GM21381 (cell line): ENCODE results near the gene GRB2.
A peak's percentile ranks its signal among the peaks of the same experiment; 100 is the strongest.
"Not testable (repeated sequence)": the region's sequence is repeated elsewhere in the genome, so short reads cannot be mapped to it uniquely, and the experiment has no call there.

Experiments
- ATAC-seq: cut with Tn5 transposase; IDR thresholded peaks from one replicate; pipeline ENCODE4 v1.9.1; 2021; ENCODE audit warnings: mild to moderate bottlenecking, moderate library complexity; ENCODE audit not compliant: unreplicated experiment

The GRB2 gene

DNA sequence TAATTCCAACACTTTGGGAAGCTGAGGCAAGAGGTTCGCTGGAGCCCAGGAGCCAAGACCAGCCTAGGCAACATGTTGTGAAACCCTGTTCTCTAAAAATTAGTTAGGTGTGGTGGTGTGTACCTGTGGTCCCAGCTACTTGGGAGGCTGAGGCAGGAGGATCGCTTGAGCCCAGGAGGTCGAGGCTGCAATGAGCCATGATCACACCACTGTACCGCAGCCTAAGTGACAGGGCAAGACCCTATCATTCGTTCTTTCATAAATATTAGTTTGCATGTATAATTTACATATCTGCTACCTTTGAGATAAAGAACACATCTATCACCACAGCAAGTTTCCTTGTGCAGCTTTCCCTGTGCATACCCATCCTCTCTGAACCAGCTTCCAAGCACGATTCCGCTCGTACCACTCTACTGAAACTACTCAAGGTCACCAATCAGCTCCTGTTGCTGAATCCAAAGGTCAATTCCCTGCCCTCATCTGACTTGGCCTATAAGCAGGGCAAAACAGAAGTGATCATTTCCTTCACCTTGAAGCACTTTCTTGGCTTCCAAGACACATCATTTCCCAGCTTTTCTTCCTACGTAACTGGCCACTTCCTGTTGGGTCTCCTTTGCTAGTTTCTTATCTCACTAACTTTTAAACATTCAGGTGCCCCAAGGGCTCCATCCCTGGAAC, 49.1 kb downstream of the GRB2 start:
- ATAC-seq, result no peak

DNA sequence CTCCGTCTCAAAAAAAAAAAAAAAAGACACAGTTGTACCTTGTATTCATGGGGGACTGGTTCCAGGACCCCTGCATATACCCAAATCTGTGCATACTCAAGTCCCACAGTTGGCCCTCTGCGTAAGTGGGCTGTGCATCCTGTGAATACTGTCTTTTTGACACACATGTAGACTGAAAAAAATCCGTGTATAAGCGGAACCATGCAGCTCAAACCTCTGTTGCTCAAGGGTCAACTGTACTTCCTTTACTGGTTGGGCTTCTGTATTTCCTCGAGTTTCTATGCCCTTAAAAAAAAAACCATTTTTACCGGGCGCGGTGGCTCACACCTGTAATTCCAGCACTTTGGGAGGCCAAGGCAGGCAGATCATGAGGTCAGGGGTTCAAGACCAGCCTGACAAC, 52.3 kb downstream of the GRB2 start:
- no peak for ATAC-seq

DNA sequence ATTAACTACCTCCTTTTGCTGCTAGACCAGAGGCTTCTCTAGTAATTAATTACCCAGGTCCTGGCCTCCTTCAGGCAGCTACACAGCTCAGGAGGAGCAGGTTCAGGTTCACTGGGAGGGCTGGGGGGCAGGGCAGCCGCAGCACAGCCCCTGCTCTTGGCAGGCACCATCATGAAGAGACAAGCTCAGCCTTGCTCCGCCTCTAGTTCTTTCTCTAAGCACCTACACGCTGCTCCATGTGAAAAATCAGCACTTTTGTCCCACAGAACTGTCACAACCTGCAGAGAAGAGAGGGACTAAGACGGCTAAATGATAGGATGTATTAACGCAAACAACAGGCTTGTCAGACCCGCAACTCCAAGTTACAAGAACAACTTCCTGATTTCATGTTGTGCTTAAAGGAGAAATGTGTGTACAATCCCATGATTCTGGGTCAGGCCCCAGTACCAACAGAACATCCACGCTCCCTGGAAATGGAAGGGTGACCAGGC, 53.4 kb downstream of the GRB2 start:
- no peak for ATAC-seq

DNA sequence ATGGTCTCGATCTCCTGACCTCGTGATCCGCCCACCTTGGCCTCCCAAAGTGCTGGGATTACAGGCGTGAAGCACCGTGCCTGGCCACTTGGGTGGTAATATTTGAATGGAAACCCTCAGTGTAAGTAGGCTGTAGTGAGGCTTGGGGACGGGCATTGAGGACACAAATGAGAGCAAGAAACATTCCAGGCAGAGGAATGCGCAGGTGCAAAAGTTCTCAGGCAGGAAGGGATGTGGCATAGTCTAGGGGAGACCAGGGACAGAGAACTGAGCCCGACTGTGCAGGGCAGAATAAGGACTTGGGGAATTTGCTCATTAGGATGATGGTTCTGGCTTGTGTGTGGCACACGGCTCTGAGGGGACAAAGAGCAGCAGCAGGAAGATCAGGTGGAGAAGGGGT, 54.8 kb downstream of the GRB2 start:
- ATAC-seq, result no peak

DNA sequence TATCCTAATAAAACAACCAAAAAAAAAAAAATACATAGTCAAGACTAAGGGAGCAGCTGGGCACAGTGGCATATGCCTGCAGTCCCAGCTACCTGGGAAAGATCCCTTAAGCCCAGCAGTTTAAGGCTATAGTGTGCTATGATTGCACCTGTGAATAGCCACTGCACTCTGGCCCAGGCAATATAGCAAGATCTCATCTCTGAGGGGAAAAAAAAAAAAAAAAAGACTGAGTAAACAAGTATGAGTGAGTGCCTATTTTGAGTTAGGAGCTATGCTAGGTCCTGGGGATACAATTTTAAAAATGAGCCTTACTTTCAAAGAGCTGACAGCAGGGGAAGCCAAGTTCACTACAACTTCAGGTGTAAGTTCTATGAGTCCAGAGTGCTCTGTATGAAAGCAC, 55.4 kb downstream of the GRB2 start:
- ATAC-seq, result no peak

DNA sequence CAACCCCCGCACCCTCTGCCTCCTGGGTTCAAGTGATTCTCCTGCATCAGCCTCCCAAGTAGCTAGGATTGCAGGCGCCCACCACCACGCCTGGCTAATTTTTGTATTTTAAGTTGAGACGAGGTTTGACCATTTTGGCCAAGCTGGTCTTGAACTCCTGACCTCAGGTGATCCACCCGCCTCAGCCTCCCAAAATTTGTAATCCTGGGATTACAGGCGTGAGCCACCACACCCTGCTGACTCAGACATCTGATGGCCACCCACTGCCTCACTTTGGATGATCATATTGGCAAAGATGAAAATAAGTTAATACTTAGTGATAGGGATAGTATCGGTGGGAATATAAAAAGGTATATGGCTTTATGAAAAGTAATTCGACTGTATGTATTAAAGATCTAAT, 55.9 kb downstream of the GRB2 start:
- ATAC-seq, result no peak

DNA sequence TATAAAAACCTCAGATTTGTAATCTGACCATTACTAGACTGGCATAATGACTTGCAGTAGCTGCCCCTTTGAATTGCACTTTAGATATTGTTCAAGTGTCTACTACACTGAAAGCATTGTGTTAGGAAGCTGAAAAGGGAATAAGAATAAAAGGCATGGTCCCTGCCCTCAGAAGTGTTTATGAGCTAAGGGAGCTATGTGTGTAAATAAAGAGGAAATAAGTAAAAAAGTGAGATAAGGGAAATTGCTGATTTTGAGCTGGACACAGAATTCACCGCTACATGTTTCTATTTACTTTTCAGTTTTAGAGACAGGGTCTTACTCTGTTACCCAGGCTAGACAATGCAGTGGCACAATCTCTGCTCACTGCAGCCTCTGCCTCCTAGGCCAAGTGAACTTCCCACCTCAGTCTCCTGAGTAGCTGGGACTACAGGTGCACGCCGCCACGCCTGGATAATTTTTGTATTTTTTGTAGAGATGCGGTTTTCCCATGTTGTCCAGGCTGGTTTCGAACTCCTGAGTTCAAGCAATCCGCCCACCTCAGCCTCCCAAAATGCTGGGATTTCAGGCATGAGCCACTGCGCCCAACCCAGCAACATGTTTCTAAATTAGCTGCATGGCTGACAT, 57.0 kb downstream of the GRB2 start:
- no peak for ATAC-seq

DNA sequence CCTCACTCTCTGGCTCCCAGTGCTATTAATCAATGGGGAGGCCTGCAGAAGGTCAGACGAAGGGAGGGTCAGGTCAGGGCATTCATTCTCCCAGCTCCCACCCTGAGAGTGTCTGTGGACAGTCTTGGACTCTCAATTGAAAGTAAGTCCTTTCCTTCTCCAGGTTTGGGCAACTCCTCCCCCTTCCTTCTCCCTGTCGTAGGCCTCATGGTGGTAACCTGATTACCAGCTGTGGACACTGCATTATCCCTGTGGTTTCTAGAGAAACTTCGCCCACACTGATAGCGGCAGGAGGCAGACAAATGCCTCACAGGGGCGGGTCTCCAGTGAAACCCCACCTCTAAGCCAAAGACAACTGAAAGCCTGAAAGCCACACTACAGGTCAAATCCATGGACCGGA, 58.6 kb downstream of the GRB2 start:
- no peak for ATAC-seq

DNA sequence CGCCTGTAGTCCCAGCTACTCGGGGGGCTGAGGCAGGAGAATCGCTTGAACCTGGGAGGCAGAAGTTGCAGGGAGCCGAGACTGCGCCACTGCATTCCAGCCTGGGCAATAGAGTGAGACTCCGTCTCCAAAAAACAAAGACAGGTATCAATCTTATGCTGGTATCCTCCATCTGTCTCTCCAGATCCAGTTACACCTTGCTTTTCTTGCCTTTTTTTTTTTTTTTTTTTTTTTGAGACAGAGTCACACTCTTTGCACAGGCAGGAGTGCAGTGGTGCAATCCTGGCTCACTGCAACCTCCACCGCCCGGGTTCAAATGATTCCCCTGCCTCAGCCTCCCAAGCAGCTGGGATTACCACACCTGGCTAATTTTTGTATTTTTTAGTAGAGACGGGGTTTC, 59.1 kb downstream of the GRB2 start:
- ATAC-seq, result not testable (repeated sequence)

DNA sequence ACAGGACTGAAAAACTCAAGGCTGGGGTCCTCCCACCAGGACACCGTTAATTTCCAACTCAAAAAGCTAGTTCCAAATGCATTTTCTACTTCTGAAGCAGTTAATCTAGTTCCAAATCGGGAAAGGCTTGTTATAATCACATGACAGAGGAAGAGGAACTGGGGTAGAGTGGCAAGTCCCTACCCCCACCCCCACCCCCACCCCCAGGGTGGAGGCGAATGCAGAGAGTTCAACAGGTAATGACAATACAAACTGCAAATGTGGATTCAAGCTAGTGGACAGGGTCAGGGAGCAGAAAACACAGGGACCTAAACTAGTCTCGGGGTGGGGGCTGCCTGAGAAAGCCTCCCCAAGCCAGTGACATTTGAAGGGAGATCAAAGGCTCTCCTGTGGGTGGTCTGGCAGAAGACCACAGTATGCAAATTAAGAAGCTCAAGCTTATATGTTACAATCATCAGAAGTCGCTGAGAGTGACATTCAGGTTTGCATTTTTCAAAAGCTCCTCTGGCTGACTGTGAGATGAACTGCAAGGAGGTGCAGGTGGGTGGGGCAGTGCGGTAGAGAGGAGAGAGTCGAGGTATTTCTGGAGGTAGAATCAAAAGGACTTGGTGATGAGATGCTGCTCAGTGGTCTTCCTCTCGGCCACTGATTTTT, 59.8 kb downstream of the GRB2 start:
- ATAC-seq, result peak; percentile 58

DNA sequence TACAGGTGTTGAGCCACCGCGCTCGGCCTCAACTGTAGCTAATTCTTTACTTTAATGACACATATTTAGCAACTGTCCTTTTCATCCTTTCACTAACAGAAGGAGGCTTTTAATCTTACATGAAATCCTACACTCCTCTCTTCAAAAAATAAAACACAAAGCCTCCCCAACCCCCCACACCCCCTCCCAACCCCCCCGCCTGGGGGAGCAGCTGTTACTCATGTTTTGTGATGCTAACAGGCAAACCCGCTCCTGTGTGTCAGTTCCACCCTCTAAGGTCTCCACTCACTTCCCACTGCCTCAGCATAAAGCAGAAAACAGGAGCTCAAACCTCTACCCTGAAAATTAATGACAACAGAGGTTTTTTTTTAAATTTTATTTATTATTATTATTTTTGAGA, 60.8 kb downstream of the GRB2 start:
- no peak for ATAC-seq

DNA sequence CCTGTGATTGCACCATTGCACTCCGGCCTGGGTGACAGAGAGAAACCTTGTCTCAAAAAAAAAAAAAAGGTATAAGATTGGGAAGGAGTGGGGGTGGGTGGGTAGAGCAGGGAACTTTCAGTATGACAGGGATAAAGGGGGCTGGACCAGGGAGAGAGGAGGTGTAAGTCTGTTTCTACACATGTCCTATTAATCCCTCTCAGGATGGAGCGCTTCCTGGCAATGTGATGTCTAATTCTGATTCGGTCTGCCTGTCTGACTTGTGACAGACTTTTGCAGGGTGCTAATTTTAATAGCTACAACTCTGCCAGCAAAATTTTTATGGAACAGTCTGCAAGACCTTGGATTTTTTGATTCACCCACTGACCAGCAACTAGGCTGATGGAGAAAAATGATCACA, 62.5 kb downstream of the GRB2 start:
- ATAC-seq, result no peak

DNA sequence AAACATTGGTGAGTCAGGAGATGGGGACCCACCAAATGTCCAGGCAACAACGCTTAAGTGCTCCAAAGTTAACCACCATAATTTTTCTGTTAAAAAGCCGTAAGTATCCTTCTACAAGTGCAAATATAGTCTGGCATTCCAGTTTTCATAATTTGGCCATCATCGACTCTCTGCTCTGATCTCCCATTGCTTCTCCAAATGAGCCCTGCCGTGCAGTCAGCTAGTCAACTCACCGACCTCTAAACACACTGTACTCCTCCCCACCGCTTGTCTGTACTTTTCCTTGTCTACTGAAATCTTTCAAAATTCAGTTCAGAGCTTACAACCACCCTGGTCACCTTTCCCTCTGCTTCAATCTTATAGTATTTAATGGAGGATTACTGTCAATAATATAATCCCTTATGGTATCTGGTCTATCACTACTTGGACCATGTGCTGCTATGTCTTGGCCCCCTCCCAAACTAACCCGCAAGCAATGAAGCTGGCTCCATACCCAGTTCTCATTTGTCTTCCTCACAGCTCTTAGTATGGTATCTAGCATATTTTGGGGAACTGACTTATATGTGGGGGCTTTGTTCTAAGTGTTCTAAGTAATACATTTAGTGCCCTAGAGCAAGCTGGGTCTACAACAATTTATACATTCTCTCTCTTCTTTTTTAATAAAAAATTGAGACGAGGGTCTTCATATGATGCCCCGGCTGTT, 63.5 kb downstream of the GRB2 start:
- ATAC-seq, result no peak

DNA sequence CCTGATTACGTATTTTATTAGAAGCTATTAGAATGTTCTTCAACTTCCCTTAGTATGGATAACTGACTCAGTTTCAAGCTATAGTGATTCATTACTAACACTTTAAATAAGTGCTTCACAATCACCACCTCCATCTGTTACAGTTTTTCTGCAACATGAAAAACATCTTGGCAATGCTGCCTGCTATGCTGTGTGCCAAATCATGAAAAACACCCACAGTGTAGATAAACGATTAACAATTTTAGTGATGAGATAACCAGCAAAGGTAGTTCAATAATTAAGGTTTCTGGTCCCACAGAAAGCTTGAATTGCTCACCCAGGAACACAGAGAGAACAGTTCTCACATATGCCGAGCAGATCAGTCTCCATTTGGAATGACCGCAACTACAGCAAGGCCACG, 64.8 kb downstream of the GRB2 start:
- ATAC-seq, result no peak

DNA sequence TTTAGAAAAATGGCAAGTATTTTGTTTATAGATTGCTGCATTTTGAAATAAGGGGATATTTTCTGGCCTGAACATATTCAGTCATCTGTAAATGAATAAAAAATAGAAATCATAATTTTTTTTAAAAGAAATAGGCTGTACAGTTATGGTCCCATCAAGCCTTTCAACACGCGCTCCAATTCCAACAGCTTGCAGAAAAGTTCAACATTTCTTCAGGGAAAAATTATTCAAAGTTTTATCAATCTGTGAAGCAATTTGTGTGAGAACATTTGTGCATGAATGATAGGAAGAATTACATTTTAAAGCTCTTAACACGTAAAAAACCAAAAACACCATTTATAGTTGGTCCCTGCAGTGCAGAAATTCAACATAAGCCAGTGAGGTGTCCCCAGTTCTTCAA, 65.5 kb downstream of the GRB2 start:
- no peak for ATAC-seq

DNA sequence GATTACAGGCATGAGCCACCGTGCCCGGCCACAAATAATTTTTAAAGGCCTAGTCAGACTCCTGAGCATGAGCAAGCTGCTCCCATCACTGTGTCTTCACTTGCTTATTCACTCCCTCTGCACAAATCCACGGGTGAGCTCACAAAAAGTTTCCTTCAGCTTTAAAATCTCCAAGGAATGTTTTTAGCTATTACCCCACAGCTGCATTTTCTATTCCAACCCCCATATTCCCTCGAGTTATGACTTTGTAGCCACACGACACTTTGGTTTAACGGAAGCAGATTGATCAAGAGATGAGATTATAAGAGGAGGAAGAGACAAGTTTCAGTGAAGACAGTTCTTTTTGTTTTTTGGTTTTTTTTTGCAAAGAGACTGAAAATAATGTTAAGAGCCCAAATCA, 67.1 kb downstream of the GRB2 start:
- ATAC-seq, result no peak

DNA sequence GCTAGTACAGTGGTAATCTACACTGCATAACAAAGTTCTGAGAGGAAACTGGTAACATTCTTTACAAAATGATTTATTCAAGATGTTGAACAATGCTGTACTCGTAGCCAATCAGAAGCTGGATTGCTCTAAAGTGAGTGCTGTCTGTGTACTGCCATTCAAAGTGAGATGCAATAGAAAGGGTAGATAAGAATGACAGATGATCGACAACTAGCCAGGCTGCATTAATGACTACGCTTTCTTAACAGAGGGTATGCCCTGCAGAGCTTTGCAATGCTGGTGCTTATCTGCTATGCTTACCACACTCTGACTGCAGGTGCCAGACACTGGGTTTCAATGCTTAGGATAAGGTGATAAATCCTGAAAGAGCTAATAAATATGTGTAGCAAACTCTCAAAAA, 70.2 kb downstream of the GRB2 start:
- no peak for ATAC-seq

DNA sequence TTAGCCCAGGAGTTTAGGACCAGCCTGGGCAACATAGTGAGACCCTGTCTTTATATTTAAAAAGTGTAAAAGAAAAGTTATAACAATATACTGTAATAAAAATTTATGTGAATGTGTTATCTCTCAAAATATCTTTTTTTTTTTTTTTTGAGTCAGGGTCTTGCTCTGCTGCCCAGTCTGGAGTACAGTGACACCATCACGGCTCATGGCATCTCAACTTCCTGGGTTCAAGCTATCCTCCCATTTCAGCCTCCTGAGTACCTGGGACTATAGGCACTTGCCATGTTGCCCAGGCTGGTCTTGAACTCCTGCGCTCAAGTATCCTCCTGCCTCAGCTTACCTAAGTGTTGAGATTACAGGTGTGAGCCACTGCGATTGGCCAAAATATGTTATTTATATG, 70.8 kb downstream of the GRB2 start:
- no peak for ATAC-seq

DNA sequence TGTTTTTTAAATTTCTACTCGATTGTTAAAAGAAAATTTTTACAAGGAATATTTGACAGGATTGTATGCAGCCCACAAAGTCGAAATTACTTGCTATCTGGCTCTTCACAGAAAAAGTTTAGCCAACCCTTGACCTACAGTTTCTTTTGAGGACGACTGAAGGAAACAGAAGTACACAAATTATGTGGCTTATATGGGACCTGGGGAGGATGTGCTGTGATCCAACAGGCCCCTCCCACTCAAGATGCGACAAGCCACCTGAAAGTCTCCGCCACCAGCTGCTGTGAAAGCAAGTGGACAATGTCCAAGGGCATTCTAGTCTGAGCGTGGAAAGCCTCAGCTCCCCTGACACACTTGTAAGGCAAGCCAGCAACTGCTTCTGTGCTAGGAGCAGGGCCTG, 73.8 kb downstream of the GRB2 start:
- ATAC-seq, result no peak

DNA sequence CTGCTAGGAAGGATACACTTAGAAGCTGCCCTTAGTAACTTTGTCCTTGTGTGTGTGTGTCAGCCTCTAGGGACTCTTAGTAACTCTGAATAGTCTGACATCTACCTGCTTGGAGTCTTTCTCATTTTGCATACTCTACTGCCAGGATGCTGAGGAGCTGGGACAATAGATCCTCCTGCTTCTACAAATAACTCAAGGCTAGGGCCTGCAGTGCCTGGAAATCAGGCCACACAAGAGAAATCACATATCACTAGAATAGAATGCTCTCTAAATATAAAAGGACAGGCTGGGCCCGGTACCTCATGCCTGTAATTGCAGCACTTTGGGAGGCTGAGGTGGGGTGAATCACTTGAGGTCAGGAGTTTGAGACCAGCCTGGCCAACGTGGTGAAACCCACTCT, 77.7 kb downstream of the GRB2 start:
- ATAC-seq, result no peak

DNA sequence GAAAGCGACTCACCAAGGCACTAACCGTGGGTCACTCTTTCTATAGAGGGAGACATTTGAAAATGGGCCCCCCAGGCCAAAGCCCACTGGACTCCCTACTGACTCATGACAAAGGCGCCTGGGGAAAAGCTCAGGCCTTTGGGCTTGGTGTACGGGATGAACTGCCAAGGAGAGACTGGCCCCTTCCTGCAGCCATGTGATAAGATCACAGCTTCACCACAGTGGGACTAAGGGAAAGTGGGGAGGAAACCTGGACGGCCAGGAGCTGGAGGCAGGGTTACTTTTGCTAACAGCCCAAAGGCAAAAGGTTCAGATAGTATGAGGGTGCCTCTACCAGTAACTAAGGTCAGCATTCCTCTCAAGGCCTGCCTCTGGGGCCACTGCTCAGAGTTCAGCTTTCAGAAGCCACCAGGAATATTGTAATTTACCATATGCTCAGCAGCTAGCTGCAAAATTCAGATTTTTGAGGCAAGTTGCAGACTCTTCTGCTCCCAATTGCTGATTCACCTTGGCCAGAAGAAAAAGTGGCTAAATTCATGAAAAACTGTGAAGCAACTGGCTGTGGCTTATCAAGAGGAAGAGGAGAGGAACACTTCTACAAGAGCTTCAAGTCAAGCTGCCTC, 79.1 kb downstream of the GRB2 start:
- no peak for ATAC-seq
